ENCODE results near the gene FOLR2. TPM values are rescaled to one million over a fixed set of nuclear protein-coding genes. Genes with fewer than 3 reads are reported as not detected.
"Not testable (repeated sequence)": the region's sequence is repeated elsewhere in the genome, so short reads cannot be mapped to it uniquely, and the experiment has no call there.

FOLR2 gene
- total and polyA plus RNA-seq, 4 donors: 9.4 to 31.5 (median 16.7) TPM

GRCh38 chr11:72204886-72205285 is 11.7 kb upstream of the FOLR2 start:
- no peaks in the 10 kb centered on the region for H3K9me3 ChIP-seq (ENCODE audit: control insufficient read depth in 4 of 4, low read length in 3 of 4)
- no peak for TF ChIP-seq ZBTB33 (IDR thresholded peaks at IDR 0.05)
- no peak for TF ChIP-seq JUND (IDR thresholded peaks at IDR 0.05)
- TF ChIP-seq ATF3 (IDR thresholded peaks at IDR 0.05): no peak
- no peak for TF ChIP-seq RXRA (IDR thresholded peaks at IDR 0.05)
- no peak for TF ChIP-seq GABPA (IDR thresholded peaks at IDR 0.05 in 1 of 2, conservative IDR thresholded peaks at IDR 0.05 in 1 of 2)
- TF ChIP-seq SP1 (IDR thresholded peaks at IDR 0.05): no peak
- no peak for TF ChIP-seq HNF4G (IDR thresholded peaks at IDR 0.05)
- no peak for TF ChIP-seq FOXA2 (IDR thresholded peaks at IDR 0.05)
- no peak for TF ChIP-seq TAF1 (conservative IDR thresholded peaks at IDR 0.05)
- no peak for TF ChIP-seq REST (IDR thresholded peaks at IDR 0.05)
- no peak for TF ChIP-seq YY1 (IDR thresholded peaks at IDR 0.05)
- no peak for TF ChIP-seq FOXA1 (IDR thresholded peaks at IDR 0.05)
- TF ChIP-seq RAD21 (IDR thresholded peaks at IDR 0.05): no peak
- no peak for TF ChIP-seq MAX (IDR thresholded peaks at IDR 0.05)
- no peak for TF ChIP-seq CTCF (IDR thresholded peaks at IDR 0.05; ENCODE audit: low read depth, low read length, missing input control)
- no peak for TF ChIP-seq HNF4A (conservative IDR thresholded peaks at IDR 0.05)
- no peak for TF ChIP-seq NR2F2 (IDR thresholded peaks at IDR 0.05)
- TF ChIP-seq EGR1 (IDR thresholded peaks at IDR 0.05; ENCODE audit: low read depth in 2 of 2): no peak
- no peaks in the 10 kb centered on the region for H3K27me3 ChIP-seq (ENCODE audit: control insufficient read depth in 4 of 4, insufficient read depth in 4 of 4, low read length in 3 of 4)
- no peaks in the 10 kb centered on the region for H3K36me3 ChIP-seq (ENCODE audit: control insufficient read depth in 4 of 4, insufficient read depth in 3 of 4, low read depth in 1 of 4, low read length in 3 of 4)
- no peak overlapping the region for H3K9ac ChIP-seq (ENCODE audit: low read depth in 1 of 2, low read length in 2 of 2)
- no peak overlapping the region for H3K4me3 ChIP-seq (ENCODE audit: low read depth in 1 of 3, low read length in 3 of 3)
- H3K27ac ChIP-seq (ENCODE audit: low read depth in 1 of 2, low read length in 2 of 2): no peak overlapping the region
- no peak for DNase-seq (ENCODE audit: low spot score)
- no peaks in the 10 kb centered on the region for H3K4me1 ChIP-seq (ENCODE audit: control insufficient read depth in 4 of 4, insufficient read depth in 4 of 4, low read length in 3 of 4)

GRCh38 chr11:72206794-72207193 is 9.8 kb upstream of the FOLR2 start:
- DNase-seq (ENCODE audit: low spot score); H3K27me3 ChIP-seq (ENCODE audit: control insufficient read depth in 4 of 4, insufficient read depth in 4 of 4, low read length in 3 of 4); H3K4me3 ChIP-seq (ENCODE audit: low read depth in 1 of 3, low read length in 3 of 3); H3K27ac ChIP-seq (ENCODE audit: low read depth in 1 of 2, low read length in 2 of 2); H3K4me1 ChIP-seq (ENCODE audit: control insufficient read depth in 4 of 4, insufficient read depth in 4 of 4, low read length in 3 of 4); H3K9me3 ChIP-seq (ENCODE audit: control insufficient read depth in 4 of 4, low read length in 3 of 4); H3K36me3 ChIP-seq (ENCODE audit: control insufficient read depth in 4 of 4, insufficient read depth in 3 of 4, low read depth in 1 of 4, low read length in 3 of 4); H3K9ac ChIP-seq (ENCODE audit: low read depth in 1 of 2, low read length in 2 of 2): not testable (repeated sequence)
- 94% methylated on average over 2 of the region's 2 CpGs for WGBS
